Measurements from ENCODE around the gene ITGA1. TPM values are rescaled to one million over a fixed set of nuclear protein-coding genes. Genes with fewer than 3 reads are reported as not detected.

ITGA1 gene
- total and polyA plus RNA-seq, 2 donors (not counting 1 experiment from before 2014, with no cell fraction given), result 12.6 to 115 TPM

DNA sequence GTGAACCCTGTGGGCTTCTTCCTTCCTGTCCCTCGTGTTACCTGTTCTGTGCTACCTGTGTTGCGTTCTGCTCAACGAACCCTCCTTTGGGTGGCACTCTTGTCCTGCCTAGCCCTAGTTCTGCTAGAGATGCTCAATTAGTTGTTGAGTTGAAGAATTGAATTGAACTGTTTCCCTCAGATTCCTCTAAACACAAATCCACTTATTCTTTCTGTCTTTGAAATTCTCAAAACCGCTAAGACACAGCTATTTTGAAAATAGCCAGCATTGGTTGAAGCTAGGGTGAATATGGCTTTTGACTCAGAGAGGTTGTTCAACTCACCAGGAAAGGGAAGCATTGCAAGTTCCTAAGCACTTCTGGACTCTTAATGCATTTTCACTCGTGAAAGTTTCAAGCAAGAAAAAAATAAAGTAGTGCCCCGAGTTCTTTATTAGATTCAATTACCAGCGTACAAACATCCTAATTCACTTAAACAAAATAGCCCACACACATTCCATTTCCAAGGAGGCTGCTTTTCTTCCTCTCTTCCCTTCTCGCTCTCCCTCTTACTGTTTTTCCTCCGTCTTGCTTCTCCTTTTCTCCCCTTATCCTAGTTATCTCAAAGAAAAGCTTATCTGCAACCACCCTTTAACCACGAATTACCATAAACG lies 642 bp upstream of the ITGA1 start:
- H3K27me3 ChIP-seq (ENCODE audit: control insufficient read depth, insufficient read depth, low read length), result no peaks in the 10 kb centered on the region
- H3K27ac ChIP-seq (ENCODE audit: insufficient read depth, low read length), result peak overlapping the region; percentile 80
- H3K36me3 ChIP-seq (ENCODE audit: control insufficient read depth, insufficient read depth, low read length), result peaks cover 2% of the 10 kb centered on the region
- DNase-seq (ENCODE audit: low read depth in 2 of 2), result no peak
- H4K20me1 ChIP-seq (ENCODE audit: control insufficient read depth, extremely low read depth, insufficient read depth, low read length), result no peaks in the 10 kb centered on the region
- peaks cover 8% of the 10 kb centered on the region for H3K4me1 ChIP-seq (ENCODE audit: control insufficient read depth, extremely low read depth, insufficient read depth, low read length)
- H3K4me2 ChIP-seq (ENCODE audit: extremely low read depth, insufficient read depth, low read length), result peak overlapping the region; percentile 49
- TF ChIP-seq EZH2 (IDR thresholded peaks at IDR 0.05; ENCODE audit: low read length, missing control alignments), result no peak
- TF ChIP-seq, protein P1, sequence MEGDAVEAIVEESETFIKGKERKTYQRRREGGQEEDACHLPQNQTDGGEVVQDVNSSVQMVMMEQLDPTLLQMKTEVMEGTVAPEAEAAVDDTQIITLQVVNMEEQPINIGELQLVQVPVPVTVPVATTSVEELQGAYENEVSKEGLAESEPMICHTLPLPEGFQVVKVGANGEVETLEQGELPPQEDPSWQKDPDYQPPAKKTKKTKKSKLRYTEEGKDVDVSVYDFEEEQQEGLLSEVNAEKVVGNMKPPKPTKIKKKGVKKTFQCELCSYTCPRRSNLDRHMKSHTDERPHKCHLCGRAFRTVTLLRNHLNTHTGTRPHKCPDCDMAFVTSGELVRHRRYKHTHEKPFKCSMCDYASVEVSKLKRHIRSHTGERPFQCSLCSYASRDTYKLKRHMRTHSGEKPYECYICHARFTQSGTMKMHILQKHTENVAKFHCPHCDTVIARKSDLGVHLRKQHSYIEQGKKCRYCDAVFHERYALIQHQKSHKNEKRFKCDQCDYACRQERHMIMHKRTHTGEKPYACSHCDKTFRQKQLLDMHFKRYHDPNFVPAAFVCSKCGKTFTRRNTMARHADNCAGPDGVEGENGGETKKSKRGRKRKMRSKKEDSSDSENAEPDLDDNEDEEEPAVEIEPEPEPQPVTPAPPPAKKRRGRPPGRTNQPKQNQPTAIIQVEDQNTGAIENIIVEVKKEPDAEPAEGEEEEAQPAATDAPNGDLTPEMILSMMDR (conservative IDR thresholded peaks at IDR 0.05 in 1 of 2, IDR thresholded peaks at IDR 0.05 in 1 of 2; ENCODE audit: low read depth in 1 of 2, low read length in 2 of 2), result peak; percentile 10 to 38
- peaks cover 32% of the 10 kb centered on the region for H3K79me2 ChIP-seq (ENCODE audit: control insufficient read depth, insufficient read depth, low read length)
- no peak overlapping the region for H3K9ac ChIP-seq (ENCODE audit: insufficient read depth, low read length)
- peak overlapping the region; percentile 90 for H2AFZ ChIP-seq (ENCODE audit: low read length)
- peak overlapping the region; percentile 73 to 91 (median 80) for H3K4me3 ChIP-seq (replicated peaks in 1 of 4; ENCODE audit: control extremely low read depth in 1 of 4, insufficient read depth in 1 of 4, low read depth in 3 of 4, low read length in 4 of 4)
- no peaks in the 10 kb centered on the region for H3K9me3 ChIP-seq (ENCODE audit: control insufficient read depth, insufficient read depth, low read depth, low read length)

DNA sequence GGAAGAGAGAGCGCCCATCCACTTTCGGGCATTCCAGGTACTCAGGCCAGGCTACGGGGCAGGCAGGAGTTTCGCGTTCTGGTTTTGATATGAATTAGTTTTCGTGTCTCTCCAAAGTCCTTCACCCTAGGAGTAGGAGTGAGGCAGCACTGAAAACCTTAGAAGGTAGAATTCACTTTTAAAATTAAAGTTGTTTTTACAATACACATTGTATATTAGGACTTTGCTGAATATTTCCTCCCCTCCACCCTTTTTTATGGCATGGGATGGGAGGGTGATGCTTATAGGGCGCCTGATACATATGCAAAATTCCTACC lies 747 bp downstream of the ITGA1 start:
- no peaks in the 10 kb centered on the region for H3K27me3 ChIP-seq (ENCODE audit: control insufficient read depth, insufficient read depth, low read length)
- no peaks in the 10 kb centered on the region for H4K20me1 ChIP-seq (ENCODE audit: control insufficient read depth, extremely low read depth, insufficient read depth, low read length)
- peaks cover 40% of the 10 kb centered on the region for H3K79me2 ChIP-seq (ENCODE audit: control insufficient read depth, insufficient read depth, low read length)
- peaks cover 2% of the 10 kb centered on the region for H3K4me1 ChIP-seq (ENCODE audit: control insufficient read depth, extremely low read depth, insufficient read depth, low read length)
- peaks cover 2% of the 10 kb centered on the region for H3K36me3 ChIP-seq (ENCODE audit: control insufficient read depth, insufficient read depth, low read length)
- peak overlapping the region; percentile 83 for H3K9ac ChIP-seq (ENCODE audit: insufficient read depth, low read length)
- H3K4me3 ChIP-seq (replicated peaks in 1 of 4; ENCODE audit: control extremely low read depth in 1 of 4, insufficient read depth in 1 of 4, low read depth in 3 of 4, low read length in 4 of 4), result peak overlapping the region; percentile 73 to 91 (median 80)
- DNase-seq (ENCODE audit: low read depth in 2 of 2), result no peak
- H3K27ac ChIP-seq (ENCODE audit: insufficient read depth, low read length), result peak overlapping the region; percentile 80
- H3K9me3 ChIP-seq (ENCODE audit: control insufficient read depth, insufficient read depth, low read depth, low read length), result no peaks in the 10 kb centered on the region
- H2AFZ ChIP-seq (ENCODE audit: low read length), result peak overlapping the region; percentile 90
- H3K4me2 ChIP-seq (ENCODE audit: extremely low read depth, insufficient read depth, low read length), result peak overlapping the region; percentile 81
- TF ChIP-seq, protein P1 (conservative IDR thresholded peaks at IDR 0.05 in 1 of 2, IDR thresholded peaks at IDR 0.05 in 1 of 2; ENCODE audit: low read depth in 1 of 2, low read length in 2 of 2), result no peak
- TF ChIP-seq EZH2 (IDR thresholded peaks at IDR 0.05; ENCODE audit: low read length, missing control alignments), result no peak

GRCh38 chr5:52789378-52789777 lies 1.7 kb downstream of the ITGA1 start:
- Histone ChIP-seq H3K79me2 (ENCODE audit: control insufficient read depth, insufficient read depth, low read length) (peaks cover 46% of the 10 kb centered on the region), H3K4me1 (ENCODE audit: control insufficient read depth, extremely low read depth, insufficient read depth, low read length) (peaks cover 2% of the 10 kb centered on the region), H4K20me1 (ENCODE audit: control insufficient read depth, extremely low read depth, insufficient read depth, low read length) (no peaks in the 10 kb centered on the region), H2AFZ (ENCODE audit: low read length) (no peak overlapping the region), H3K9ac (ENCODE audit: insufficient read depth, low read length) (peak overlapping the region; percentile 28), H3K27me3 (ENCODE audit: control insufficient read depth, insufficient read depth, low read length) (no peaks in the 10 kb centered on the region), H3K36me3 (ENCODE audit: control insufficient read depth, insufficient read depth, low read length) (peaks cover 2% of the 10 kb centered on the region), H3K4me2 (ENCODE audit: extremely low read depth, insufficient read depth, low read length) (peak overlapping the region; percentile 81), H3K9me3 (ENCODE audit: control insufficient read depth, insufficient read depth, low read depth, low read length) (no peaks in the 10 kb centered on the region), H3K4me3 (replicated peaks in 1 of 4; ENCODE audit: control extremely low read depth in 1 of 4, insufficient read depth in 1 of 4, low read depth in 3 of 4, low read length in 4 of 4) (peak overlapping the region; percentile 73 to 91 (median 80)), H3K27ac (ENCODE audit: insufficient read depth, low read length) (no peak overlapping the region)
- DNase-seq (ENCODE audit: low read depth in 2 of 2), result no peak
- TF ChIP-seq EZH2 (IDR thresholded peaks at IDR 0.05; ENCODE audit: low read length, missing control alignments), result no peak
- TF ChIP-seq, protein P1 (conservative IDR thresholded peaks at IDR 0.05 in 1 of 2, IDR thresholded peaks at IDR 0.05 in 1 of 2; ENCODE audit: low read depth in 1 of 2, low read length in 2 of 2), result no peak
